ENCODE measurements around the gene OTOP1. TPM values are rescaled to one million over a fixed set of nuclear protein-coding genes. Genes with fewer than 3 reads are reported as not detected.
"Not testable (repeated sequence)": the region's sequence is repeated elsewhere in the genome, so short reads cannot be mapped to it uniquely, and the experiment has no call there.

The OTOP1 gene
- total RNA-seq, 1 donor from 2014 or later = not detected

DNA sequence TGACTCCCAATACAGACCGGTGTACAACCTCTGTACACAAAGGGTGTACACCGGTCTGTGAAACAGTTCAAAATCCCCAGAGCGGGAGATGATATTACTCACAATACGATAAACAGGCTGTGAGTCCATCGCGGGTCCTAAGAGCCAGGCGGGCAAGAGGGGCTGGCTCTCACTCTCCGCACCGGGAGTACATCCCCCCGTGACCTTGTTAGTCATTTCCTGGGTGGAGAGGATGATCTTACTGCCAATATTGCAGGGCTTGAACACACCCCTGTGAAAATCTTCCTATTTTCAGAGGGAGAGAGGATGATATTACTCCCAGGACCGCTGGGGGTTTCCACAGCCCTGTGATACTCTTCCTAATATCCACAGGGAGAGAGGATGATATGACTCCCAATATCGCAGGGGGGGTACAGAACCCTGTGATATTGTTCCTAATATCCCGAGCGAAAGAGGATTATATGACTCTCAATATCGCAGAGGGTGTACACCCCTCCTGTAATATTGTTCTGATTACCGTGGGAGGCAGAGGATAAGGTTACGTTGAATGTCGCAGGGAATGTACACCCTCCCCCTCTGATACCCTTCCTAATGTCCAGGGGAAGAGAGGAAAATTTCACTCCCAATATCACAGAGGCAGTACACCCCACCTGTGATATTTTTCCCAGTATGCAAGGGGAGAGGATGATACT is 60.9 kb downstream of the OTOP1 start:
- intact Hi-C loops (cut with micrococcal nuclease) = not testable (repeated sequence)

DNA sequence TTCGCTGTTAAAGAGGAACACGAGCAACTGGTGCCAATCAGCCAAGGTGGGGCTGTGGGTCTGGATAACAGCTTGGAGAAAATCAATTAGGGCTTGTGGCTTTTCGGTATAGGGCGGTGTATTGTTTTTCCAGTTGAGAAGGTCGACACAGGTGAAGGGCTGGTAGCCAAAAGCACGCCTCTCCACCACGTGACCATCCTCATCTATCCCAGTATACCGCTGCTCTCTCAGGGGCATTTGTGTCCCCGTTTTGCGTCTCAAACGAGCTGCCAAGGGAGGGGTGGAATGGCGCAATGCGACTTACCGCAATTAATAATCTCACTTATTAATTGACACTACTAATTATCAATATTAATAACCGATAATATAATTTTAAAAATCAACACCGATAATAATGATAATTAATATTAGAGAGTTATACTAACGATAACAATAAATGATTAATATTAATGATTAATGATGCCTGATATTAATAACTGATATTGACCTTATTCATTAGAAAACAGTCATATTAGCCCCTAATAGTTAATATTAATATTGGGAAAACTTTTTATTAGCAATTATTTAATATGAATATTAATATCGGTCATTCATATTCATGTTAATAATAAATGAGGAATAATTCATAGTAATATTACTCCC is 62.1 kb downstream of the OTOP1 start:
- intact Hi-C loops (cut with micrococcal nuclease) = not testable (repeated sequence)

DNA sequence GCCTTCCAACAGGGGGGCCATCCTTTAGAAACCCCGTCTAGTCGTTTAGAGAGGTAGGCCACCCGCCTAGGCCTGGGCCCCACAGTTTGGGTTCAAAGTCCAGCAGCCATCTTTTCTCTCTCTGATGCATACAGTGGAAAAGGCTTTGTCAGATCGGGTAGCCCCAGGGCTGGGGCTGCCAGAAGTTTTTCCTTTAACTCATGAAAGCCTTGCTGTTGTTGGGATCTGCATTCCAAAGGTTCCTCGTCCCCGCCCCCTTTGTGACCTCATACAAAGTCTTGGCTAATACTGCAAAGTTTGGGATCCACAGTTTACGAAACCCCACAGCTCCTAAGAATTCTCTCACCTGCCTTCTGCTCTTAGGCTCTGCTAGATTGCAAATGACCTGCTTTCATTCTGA is 64.5 kb downstream of the OTOP1 start:
- intact Hi-C loops (cut with micrococcal nuclease) = not testable (repeated sequence)

DNA sequence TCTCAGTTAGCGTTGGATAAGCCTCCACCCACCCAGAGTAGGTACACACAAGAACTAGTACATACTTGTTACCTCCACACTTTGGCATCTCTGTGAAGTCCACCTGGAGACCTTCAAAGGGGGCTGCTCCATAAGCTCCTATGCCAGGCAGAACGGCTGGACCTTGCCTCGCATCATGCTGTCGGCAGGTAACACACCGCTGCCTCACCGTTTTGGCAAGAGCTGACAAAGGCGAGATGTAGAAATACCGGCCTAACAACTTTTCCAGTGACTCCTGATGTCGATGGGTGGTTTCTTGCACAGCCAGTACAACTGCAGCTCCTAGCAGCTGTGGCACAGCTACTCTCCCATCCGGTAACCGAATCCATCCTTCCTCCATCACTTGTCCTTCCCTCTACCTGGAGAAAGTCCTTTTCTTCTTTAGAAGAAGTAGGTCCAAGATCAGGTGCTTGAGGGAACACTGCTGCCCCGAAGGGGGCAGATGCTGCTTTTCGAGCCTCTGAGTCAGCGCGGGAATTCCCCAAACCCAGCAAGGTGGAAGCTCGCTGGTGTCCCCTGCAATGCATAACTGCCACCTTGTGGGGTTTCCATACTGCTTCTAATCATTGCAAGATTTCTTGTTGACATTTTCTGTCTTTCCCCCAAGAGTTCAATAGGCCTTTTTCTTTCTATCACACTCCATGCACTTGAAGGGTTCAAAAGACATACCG is 65.6 kb downstream of the OTOP1 start:
- intact Hi-C loops (cut with micrococcal nuclease) = not testable (repeated sequence)

DNA sequence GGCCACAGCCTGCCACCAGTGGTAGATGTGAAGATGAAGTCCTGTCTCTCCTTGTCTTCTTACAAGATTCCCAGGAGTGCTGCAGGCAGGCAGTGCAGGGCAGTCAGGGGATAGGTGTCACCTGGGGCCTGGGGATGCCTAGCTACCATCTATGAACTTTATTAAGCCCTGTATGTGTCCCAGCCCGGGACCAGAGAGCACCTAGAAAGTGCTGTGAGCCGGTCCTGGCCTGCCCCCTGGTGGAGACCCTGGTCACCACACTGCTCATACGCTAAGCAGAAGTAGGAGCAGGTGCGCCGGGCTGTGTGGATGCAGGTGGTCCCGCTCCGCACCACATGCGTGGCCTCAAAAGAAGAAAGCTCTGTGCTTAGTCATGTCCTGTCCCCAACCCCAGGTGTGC is 81.1 kb downstream of the OTOP1 start:
- intact Hi-C loops (cut with micrococcal nuclease) = not testable (repeated sequence)

DNA sequence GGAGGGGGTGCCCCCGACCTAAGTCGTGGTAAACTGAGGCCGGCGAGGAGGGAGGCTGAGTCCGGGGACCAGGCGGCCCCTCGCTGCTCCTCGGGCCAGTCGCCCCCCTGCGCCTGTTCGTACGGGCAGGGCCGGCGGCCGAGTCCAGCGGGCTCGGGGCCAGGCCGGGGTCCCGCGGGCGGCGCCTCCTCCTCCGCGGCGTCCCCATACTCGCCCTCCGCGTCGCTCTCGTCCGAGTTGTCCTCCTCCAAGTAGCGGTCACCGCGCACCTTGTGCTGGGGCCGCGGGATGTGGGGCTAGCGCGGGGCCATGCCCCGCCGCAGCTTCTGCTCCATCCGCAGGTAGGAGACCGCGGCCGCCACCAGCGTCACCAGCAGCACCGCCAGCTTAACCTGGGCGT is 83.4 kb downstream of the OTOP1 start:
- intact Hi-C loops (cut with micrococcal nuclease) = not testable (repeated sequence)

DNA sequence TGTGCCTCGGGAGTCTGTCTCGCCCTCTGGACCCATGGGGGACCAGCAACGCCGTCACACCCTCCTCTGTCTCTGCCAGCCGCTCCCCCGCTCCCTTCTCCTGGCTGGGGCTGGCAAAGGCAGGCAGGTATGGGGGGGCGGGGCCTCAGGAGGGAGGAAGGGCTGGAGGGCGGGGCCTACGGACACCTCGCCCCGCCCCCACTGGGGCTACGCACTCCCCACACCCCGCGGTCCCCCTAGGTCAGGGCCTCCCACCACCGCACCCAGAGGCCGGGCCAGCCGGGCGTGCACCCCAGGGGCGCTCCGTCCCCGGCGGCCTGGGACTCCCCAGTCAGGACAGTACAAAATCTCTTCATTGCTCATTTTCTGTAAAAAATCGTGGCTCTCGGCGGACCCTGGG is 84.0 kb downstream of the OTOP1 start:
- intact Hi-C loops (cut with micrococcal nuclease) = not testable (repeated sequence)

DNA sequence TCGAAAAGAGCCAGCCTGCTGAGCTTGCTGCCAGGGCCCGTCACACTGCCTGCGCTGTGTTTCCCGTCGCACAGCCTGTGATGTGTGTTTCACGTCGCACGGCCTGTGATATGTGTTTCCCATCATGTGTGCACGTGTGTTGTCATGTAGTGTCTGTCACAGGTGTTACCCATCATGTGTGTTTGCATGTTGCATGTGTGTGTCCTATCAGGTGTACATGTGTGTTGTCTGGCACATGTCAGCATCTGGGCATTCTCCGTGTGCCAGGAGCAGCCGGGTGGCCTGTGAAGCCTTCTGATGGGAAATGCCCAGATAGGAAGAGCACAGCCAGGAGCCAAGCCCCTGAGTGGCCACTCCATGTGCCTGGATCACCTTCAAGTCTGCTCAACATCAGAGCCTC is 85.5 kb downstream of the OTOP1 start:
- intact Hi-C loops (cut with micrococcal nuclease) = not testable (repeated sequence)

Other genes starting within 250 kb of the OTOP1 start
- 12.6 and 13.5 TPM in 2 replicates for gene TMEM128, start 21.3 kb upstream of the OTOP1 start, total RNA-seq
- 35.0 and 35.9 TPM in 2 replicates for gene LYAR, start 63.2 kb upstream of the OTOP1 start, total RNA-seq
- gene ZBTB49, start 63.3 kb upstream of the OTOP1 start, total RNA-seq = 3.7 and 9.4 TPM in 2 replicates
- 0.59 and 0.66 TPM in 2 replicates for gene NSG1, start 160.2 kb upstream of the OTOP1 start, total RNA-seq

Data from T-helper 2 cell treated with Interferon-gamma antibody and Interleukin-4, amounts not matched to agents 100 ng/mL and 5 ng/mL, for 36 hours (primary cell).